ENCODE results near the gene PREB.

GRCh38 chr2:27130396-27130795 is 4.0 kb downstream of the PREB start:
- TF ChIP-seq CTCF (IDR thresholded peaks at IDR 0.05), result no peak
- TF ChIP-seq POLR2AphosphoS5 (IDR thresholded peaks at IDR 0.05), result no peak
- TF ChIP-seq POLR2A (IDR thresholded peaks at IDR 0.05), result no peak
- TF ChIP-seq EP300 (IDR thresholded peaks at IDR 0.05; ENCODE audit: low read depth), result no peak
